GM23338 (cell line): ENCODE data around the gene CARD16. TPM values are rescaled to one million over a fixed set of nuclear protein-coding genes. Genes with fewer than 3 reads are reported as not detected.

Experiments used
- ATAC-seq: fragments of 200-7000 bp; cut with Tn5 transposase; 3 replicates; pipeline ENCODE4 v1.9.1; 2020
- DNase-seq: peaks from one replicate; pipeline ENCODE4 v3.0.0-alpha.2; 2015; ENCODE audit warnings: low spot score
- H2AFZ ChIP-seq: fragments of 200-600 bp; sonication (generic); 2 replicates; pipeline ENCODE4 v1.8.0; 2016; ENCODE audit warnings: antibody characterized with exemption, mild to moderate bottlenecking, moderate library complexity
- H3F3A ChIP-seq: fragments of 200-600 bp; sonication (generic); replicated peaks from 2 replicates; pipeline ENCODE4 v1.8.0; 2017; ENCODE audit warnings: antibody characterized with exemption, mixed run types, low read depth
- H3K27ac ChIP-seq: fragments of 200-600 bp; sonication (generic); 2 replicates; pipeline ENCODE4 v1.6.1; 2016; ENCODE audit warnings: low read depth
- H3K27me3 ChIP-seq: fragments of 200-600 bp; sonication (generic); 2 replicates; pipeline ENCODE4 v1.8.0; 2016; ENCODE audit warnings: mild to moderate bottlenecking, mixed run types, moderate library complexity; ENCODE audit not compliant: insufficient read depth
- H3K36me3 ChIP-seq: fragments of 200-600 bp; sonication (generic); 2 replicates; pipeline ENCODE4 v1.8.0; 2016; ENCODE audit warnings: mild to moderate bottlenecking; ENCODE audit not compliant: insufficient read depth
- H3K4me1 ChIP-seq: fragments of 200-600 bp; sonication (generic); 2 replicates; pipeline ENCODE4 v1.8.0; 2016; ENCODE audit warnings: mild to moderate bottlenecking, moderate library complexity; ENCODE audit not compliant: insufficient read depth
- H3K4me2 ChIP-seq: fragments of 200-600 bp; sonication (generic); 2 replicates; pipeline ENCODE4 v1.7.1; 2017; ENCODE audit warnings: mixed run types
- H3K4me3 ChIP-seq: fragments of 200-600 bp; sonication (generic); 2 replicates; pipeline ENCODE4 v1.6.1; 2016; ENCODE audit warnings: mixed run types
- H3K79me2 ChIP-seq: fragments of 200-600 bp; sonication (generic); replicated peaks from 2 replicates; pipeline ENCODE4 v1.8.0; 2017; ENCODE audit warnings: mild to moderate bottlenecking; ENCODE audit not compliant: insufficient read depth
- H3K9me2 ChIP-seq: fragments of 200-600 bp; sonication (generic); 2 replicates; pipeline ENCODE4 v1.8.0; 2017; ENCODE audit not compliant: insufficient read depth
- H4K20me1 ChIP-seq: fragments of 200-600 bp; sonication (generic); replicated peaks from 2 replicates; pipeline ENCODE4 v1.8.0; 2017; ENCODE audit warnings: mild to moderate bottlenecking; ENCODE audit not compliant: insufficient read depth
- H3K27ac Mint-ChIP-seq: 2 replicates; pipeline ENCODE4 v1.8.0; 2020; ENCODE audit warnings: inconsistent platforms, mild to moderate bottlenecking, moderate library complexity, mixed read lengths
- H3K27me3 Mint-ChIP-seq: 3 replicates; pipeline ENCODE4 v1.8.0; 2022; ENCODE audit warnings: low read depth, mild to moderate bottlenecking, moderate library complexity, mixed read lengths, inconsistent platforms; ENCODE audit not compliant: insufficient read depth, poor library complexity
- H3K36me3 Mint-ChIP-seq: 3 replicates; pipeline ENCODE4 v1.8.0; 2021; ENCODE audit warnings: low read depth, mild to moderate bottlenecking, inconsistent platforms, moderate library complexity, mixed read lengths
- H3K4me1 Mint-ChIP-seq: 3 replicates; pipeline ENCODE4 v1.8.0; 2020; ENCODE audit warnings: mild to moderate bottlenecking, inconsistent platforms, mixed read lengths
- H3K4me3 Mint-ChIP-seq: 3 replicates; pipeline ENCODE4 v1.8.0; 2021; ENCODE audit warnings: moderate library complexity, mild to moderate bottlenecking, inconsistent platforms, mixed read lengths
- H3K9me3 Mint-ChIP-seq: 3 replicates; pipeline ENCODE4 v1.8.0; 2020; ENCODE audit warnings: moderate library complexity, mild to moderate bottlenecking, inconsistent platforms, mixed read lengths
- ETS1 ChIP-seq: IDR thresholded peaks from 2 replicates; pipeline ENCODE4 v1.6.1; 2016; ENCODE audit warnings: antibody characterized with exemption
- JUNB ChIP-seq: IDR thresholded peaks from one replicate; pipeline ENCODE4 v1.6.1; 2016; ENCODE audit warnings: antibody characterized with exemption; ENCODE audit not compliant: unreplicated experiment
- POLR2AphosphoS5 ChIP-seq: IDR thresholded peaks from 2 replicates; pipeline ENCODE4 v1.6.1; 2016; ENCODE audit warnings: antibody characterized with exemption, low read depth
- REST ChIP-seq: IDR thresholded peaks from one replicate; pipeline ENCODE4 v1.6.1; 2018; ENCODE audit warnings: antibody characterized with exemption; ENCODE audit not compliant: unreplicated experiment
- ZNF114 ChIP-seq: fragments of 250-450 bp; sonication (Bioruptor Pico); IDR thresholded peaks from 2 replicates; pipeline ENCODE4 v1.5.0; 2020; ENCODE audit warnings: mild to moderate bottlenecking, moderate library complexity
- ZNF331 ChIP-seq: fragments of 250-450 bp; sonication (Bioruptor Pico); IDR thresholded peaks from 2 replicates; pipeline ENCODE4 v1.5.0; 2020; ENCODE audit warnings: low read depth, mild to moderate bottlenecking, moderate library complexity
- ZNF462 ChIP-seq: fragments of 250-450 bp; sonication (Bioruptor Pico); IDR thresholded peaks from 2 replicates; pipeline ENCODE4 v1.5.0; 2020; ENCODE audit warnings: mild to moderate bottlenecking, moderate library complexity
- polyA plus RNA-seq: library from polyadenylated mRNA; unstranded; fragments of >200 nt; fragmentation: Nextera tagmentation; extraction: Ambion mirVana; gene quantifications from 2 replicates; pipeline ENCODE4 v1.2.1, GENCODE V29; 2016
- total RNA-seq: library from RNA; depleted of rRNA; stranded (reverse); fragments of >200 nt; shearing (Covaris generic); gene quantifications from 2 replicates; pipeline ENCODE4 v1.2.3, GENCODE V29; 2014

The CARD16 gene
- total and polyA plus RNA-seq, 2 experiments from 2014 or later = not detected

- TF ChIP-seq ZNF331 (CRISPR knock-in tag) (no peak), POLR2AphosphoS5 (no peak), JUNB (no peak), REST (no peak), ZNF114 (no peak)
- H3K4me1 Mint-ChIP-seq = no peaks in the 10 kb centered on the region; the same call in 2 of the 3 replicates
- H3K27ac ChIP-seq = no peak overlapping the region
- H3K36me3 ChIP-seq = no peaks in the 10 kb centered on the region
- H3K4me2 ChIP-seq = no peak overlapping the region
- H3K4me3 ChIP-seq = no peak overlapping the region
- no peaks in the 10 kb centered on the region for H3F3A ChIP-seq
- no peak overlapping the region for H3K27ac Mint-ChIP-seq
- peaks cover 13% of the 10 kb centered on the region; the same call in 1 of the 2 replicates for H3K9me2 ChIP-seq
- no peak overlapping the region for H2AFZ ChIP-seq
- H4K20me1 ChIP-seq = no peaks in the 10 kb centered on the region
- DNase-seq = no peak
- H3K27me3 Mint-ChIP-seq = peaks cover 3% of the 10 kb centered on the region
- H3K79me2 ChIP-seq = no peaks in the 10 kb centered on the region
- no peaks in the 10 kb centered on the region for H3K27me3 ChIP-seq
- no peak overlapping the region for H3K4me3 Mint-ChIP-seq
- ATAC-seq = no peak
- H3K9me3 Mint-ChIP-seq = no peaks in the 10 kb centered on the region; the same call in 2 of the 3 replicates
- peaks cover 9% of the 10 kb centered on the region; the same call in 2 of the 3 replicates for H3K36me3 Mint-ChIP-seq
- no peaks in the 10 kb centered on the region for H3K4me1 ChIP-seq
These were observed 11.4 kb downstream of the CARD16 start for GRCh38 chr11:105033781-105034180.

GRCh38 chr11:105033343-105033742, 11.8 kb downstream of the CARD16 start:
- ATAC-seq = no peak
- no peaks in the 10 kb centered on the region; the same call in 2 of the 3 replicates for H3K4me1 Mint-ChIP-seq
- TF ChIP-seq ETS1 = no peak
- no peak for TF ChIP-seq ZNF462 (CRISPR knock-in tag)
- no peak for TF ChIP-seq POLR2AphosphoS5
- TF ChIP-seq REST = no peak
- no peak for TF ChIP-seq JUNB

More at GRCh38 chr11:105033343-105033742, 11.8 kb downstream of the CARD16 start:
- Histone ChIP-seq H2AFZ (no peak overlapping the region), H3F3A (no peaks in the 10 kb centered on the region), H3K4me3 (no peak overlapping the region), H3K4me2 (no peak overlapping the region), H3K27me3 (no peaks in the 10 kb centered on the region), H3K4me1 (no peaks in the 10 kb centered on the region), H3K27ac (no peak overlapping the region), H4K20me1 (no peaks in the 10 kb centered on the region), H3K9me2 (peaks cover 9% of the 10 kb centered on the region; the same call in 1 of the 2 replicates), H3K36me3 (no peaks in the 10 kb centered on the region), H3K79me2 (no peaks in the 10 kb centered on the region)
- Mint-ChIP-seq H3K27me3 (peaks cover 3% of the 10 kb centered on the region), H3K27ac (no peak overlapping the region), H3K4me3 (no peak overlapping the region), H3K36me3 (peaks cover 9% of the 10 kb centered on the region; the same call in 2 of the 3 replicates), H3K9me3 (no peaks in the 10 kb centered on the region; the same call in 2 of the 3 replicates)
- no peak for DNase-seq
